ENCODE data around the gene UTP3.
A peak's percentile ranks its signal among the peaks of the same experiment; 100 is the strongest.
"Not testable (repeated sequence)": the region's sequence is repeated elsewhere in the genome, so short reads cannot be mapped to it uniquely, and the experiment has no call there.

The UTP3 gene

DNA sequence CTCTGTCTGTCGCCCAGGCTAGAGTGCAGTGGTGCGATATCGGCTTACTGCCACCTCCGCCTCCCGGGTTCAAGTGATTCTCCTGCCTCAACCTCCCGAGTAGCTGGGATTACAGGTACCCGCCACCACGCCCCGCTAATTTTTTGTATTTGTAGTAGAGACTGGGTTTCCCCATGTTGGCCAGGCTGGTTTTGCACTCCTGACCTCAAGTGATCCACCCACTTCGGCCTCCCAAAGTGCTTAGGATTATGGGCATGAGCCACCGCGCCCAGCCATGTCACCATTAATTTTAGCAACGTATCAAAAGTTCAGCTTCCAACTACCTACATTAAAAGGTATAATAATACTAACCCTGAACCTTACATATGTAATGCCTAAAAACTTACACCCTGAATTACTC, 940 bp upstream of the UTP3 start:
- no peak for DNase-seq

- DNase-seq = peak; percentile 29
These were observed 481 bp downstream of the UTP3 start for GRCh38 chr4:70688795-70689231.

- DNase-seq = no peak
These were observed 3.3 kb downstream of the UTP3 start for GRCh38 chr4:70691661-70692060.

DNA sequence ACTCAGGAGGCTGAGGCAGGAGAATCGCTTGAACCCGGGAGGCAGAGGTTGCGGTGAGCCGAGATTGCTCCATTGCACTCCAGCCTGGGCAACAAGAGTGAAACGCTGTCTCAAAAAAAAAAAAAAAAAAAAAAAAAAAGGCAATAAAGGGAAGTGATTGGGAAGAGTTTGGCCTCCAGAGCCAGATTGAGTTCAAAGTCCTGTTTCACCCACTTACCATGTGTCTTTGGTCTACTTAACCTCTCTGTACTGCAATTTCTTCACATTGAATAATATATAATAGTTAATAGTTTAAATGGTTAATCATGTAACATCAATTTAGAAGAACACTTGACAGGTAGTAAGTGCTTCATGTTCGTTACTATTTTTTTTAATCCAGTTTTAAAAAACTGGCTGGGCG, 6.3 kb downstream of the UTP3 start:
- DNase-seq = not testable (repeated sequence)

DNA sequence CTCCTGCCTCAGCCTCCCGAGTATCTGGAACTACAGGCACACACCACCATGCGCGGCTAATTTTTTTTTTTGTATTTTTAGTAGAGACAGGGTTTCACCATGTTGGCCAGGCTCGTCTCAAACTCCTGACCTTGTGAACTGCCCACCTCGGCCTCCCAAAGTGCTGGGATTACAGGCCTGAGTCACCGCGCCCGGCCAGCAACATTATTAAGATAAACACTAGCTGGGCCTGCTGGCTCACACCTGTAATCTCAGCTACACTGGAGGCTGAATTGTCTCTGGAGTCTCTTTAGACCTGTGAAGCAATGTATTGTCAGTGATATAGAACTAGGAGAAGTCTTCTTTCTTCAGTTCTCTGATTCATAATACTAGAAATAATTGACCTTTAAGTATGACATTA, 10.1 kb downstream of the UTP3 start:
- DNase-seq = not testable (repeated sequence)

- no peak for DNase-seq
These were observed 12.4 kb downstream of the UTP3 start for GRCh38 chr4:70700712-70701111.

GRCh38 chr4:70701271-70701670, 12.9 kb downstream of the UTP3 start:
- no peak for DNase-seq

DNA sequence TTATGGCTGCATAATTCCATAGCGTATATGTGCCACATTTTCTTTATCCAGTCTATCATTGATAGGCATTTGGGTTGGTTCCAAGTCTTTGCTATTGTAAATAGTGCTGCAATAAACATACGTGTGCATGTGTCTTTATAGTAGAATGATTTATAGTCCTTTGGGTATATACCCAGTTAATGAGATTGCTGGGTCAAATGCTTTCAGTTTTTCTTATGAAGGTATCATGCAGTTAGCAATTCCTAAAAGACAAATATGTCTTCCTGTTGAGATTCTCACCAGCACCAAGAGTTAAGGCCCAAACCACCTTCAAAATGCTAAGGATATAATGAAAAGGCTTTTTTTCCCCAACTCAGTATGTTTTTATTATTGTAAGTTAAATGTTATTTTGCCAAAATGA, 14.3 kb downstream of the UTP3 start:
- DNase-seq = not testable (repeated sequence)

DNA sequence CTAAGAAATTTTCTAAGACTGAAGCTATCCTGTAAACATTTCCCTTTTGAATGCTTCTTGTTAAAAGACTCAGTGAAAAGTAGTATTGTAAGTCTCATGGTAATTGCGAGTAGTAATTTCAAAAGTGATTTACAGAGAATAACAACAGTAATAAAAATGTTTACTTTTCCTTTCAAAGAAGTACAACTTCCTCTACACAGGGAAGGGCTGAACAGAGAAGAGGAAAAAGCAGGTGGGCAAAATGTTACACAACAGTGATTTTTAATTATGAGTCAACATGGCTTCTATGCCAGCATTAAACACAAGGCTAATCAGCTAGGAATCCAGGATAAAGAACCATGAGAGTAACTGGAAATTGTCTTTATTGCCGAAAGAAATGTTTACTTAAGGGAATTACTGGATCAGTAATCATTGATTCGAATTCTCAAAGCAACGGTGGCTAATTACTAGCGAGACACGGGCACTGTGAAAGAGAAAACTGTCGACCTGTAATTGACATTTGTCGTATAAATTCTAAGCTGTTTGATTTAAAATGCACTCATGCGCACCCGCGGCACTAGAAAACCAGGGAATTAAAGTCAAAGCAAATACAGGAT, 15.4 kb downstream of the UTP3 start:
- DNase-seq = no peak

DNA sequence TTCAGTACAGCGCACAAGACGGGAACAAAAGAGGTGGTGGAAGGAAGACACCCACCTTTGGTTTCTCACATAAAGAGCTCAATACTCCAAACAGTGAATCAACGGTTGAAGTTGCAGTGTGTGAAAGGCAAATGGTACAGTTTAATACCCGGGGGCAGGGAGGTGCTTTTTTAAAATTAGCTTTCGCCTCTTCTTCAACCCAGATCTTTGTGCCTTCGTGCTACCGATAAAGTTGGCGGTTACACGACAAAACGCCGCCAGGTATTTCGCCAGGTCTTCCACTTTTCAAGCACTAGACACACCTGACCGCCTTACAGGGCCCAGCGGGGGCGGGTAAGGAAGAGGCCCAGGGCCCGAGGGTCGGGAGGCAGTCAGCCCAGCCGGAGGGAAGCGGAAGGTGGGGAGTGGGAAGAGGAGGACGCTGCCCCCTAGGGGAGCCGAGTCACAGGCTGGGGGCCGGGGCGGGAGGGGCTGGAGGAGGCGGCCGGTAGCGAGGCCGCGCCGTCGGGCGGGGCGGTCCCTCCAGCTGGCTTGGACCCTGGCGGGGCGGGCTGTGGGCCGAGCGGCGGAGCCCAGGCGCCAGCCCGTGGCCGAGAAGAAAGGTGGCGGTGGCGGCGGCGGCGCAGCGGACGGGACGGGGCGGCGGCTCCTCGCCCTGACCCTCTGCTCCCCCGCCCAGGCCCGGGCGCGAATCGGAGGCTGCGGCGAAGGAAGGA, 16.0 kb downstream of the UTP3 start:
- peak; percentile 68 for DNase-seq

DNA sequence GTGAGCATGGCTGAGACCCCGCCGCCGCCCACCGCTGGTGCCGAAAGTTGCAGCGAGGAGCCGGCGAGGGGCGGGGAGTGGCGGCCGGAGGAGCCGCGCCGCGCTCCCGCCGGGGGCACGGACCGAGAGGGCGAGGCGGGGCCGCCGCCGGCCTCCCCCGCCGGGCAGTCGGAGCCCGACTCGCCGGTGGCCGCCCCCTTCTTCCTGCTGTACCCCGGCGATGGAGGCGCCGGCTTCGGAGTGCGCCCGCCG, 16.5 kb downstream of the UTP3 start:
- no peak for DNase-seq

- peak; percentile 80 for DNase-seq
These were observed 17.1 kb downstream of the UTP3 start for GRCh38 chr4:70705183-70706043.

DNA sequence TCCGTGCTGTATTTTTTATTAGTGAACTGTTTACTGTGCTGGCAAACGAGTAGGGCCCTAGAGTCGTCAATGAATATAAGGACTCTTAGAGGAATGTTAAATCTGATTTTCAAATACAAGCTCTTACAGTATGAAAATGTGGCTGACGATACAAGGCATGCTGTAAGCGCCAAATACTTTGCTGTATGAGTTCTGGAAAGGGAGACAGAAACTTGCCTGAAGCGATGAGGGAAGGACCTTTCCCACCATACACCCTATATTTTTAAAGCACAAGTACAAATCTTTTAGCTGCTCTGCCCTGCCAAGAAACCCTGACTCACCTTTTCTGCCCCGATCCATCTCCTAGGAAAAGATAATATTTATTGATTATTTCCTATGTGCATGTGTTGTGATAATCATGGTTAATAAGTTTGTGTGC, 17.7 kb downstream of the UTP3 start:
- DNase-seq = no peak

- DNase-seq = no peak
These were observed 18.2 kb downstream of the UTP3 start for GRCh38 chr4:70706516-70706915.

GRCh38 chr4:70709611-70710205, 21.4 kb downstream of the UTP3 start:
- no peak for DNase-seq

DNA sequence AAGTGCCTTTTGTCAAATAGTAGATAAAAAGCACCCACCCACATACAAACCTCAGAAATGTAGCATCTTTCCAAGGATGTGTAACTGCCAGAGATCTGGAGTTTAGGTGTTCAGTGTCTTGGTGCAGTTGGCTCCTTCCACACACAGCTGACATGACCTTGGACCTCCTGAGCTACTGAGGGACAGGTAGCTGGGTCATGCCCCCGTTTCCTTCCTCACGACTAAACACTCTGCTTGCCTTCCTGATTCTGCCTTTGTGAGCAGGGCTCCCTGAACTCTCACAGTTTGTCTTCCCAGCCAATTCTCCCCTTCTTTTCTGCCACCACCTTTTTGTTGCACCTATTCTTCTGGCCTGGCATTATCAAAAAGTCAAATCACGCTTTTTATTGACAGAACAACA, 23.3 kb downstream of the UTP3 start:
- DNase-seq = no peak

DNA sequence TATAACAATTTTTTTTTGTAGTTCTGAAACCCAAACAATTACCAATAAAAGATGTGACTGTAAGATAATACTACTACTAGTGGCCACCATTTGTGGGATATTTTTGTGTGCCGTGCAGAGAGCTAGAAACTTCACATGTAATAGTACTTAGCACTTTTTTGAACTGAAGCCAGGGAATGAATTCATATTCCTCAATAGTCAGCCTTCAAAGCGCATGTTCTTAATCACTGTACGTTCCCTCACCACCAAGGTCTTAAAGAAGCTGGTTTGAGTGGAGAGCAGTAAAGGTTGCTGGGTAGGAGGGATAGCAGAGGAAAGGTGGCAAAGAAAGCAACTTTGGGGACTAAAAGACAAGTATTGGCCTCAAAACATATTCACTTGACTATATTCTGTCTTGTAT, 23.8 kb downstream of the UTP3 start:
- DNase-seq = no peak

DNA sequence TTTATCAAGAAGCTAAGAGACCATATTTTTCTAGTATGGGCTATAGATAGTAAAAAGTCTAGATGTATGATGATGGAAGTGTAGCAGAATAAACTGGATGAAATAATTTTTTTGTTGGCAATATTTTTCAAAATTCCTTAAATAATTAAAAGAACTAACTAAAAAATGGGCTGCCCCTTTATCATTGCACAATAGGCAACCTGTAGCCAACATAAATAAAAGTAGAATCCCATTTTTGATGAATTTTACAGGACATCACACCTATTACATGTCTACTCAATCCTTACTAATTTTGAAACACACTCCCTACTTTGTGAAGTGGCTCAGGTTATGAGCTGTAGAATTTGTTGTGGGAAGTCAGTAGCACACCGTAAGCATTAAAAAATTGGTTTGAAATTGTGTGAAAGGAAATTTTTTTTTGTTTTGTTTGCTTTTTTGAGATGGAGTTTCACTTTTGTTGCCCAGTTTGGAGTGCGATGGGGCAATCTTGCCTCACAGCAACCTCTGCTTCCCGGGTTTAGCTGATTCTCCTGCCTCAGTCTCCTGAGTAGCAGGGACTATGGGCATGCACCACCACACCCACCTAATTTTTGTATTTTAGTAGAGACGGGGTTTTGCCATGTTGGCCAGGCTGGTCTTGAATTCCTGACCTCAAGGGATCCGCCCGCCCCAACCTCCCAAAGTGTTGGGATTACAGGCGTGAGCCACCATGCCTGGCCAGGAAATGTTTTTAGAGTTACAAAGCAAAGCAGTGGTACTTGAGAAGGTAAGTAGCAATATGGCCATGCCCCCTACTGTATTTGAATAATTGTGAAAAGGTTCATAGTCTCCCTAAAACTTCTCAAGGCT, 24.5 kb downstream of the UTP3 start:
- DNase-seq = no peak

GRCh38 chr4:70713453-70714078, 25.2 kb downstream of the UTP3 start:
- DNase-seq = no peak

DNA sequence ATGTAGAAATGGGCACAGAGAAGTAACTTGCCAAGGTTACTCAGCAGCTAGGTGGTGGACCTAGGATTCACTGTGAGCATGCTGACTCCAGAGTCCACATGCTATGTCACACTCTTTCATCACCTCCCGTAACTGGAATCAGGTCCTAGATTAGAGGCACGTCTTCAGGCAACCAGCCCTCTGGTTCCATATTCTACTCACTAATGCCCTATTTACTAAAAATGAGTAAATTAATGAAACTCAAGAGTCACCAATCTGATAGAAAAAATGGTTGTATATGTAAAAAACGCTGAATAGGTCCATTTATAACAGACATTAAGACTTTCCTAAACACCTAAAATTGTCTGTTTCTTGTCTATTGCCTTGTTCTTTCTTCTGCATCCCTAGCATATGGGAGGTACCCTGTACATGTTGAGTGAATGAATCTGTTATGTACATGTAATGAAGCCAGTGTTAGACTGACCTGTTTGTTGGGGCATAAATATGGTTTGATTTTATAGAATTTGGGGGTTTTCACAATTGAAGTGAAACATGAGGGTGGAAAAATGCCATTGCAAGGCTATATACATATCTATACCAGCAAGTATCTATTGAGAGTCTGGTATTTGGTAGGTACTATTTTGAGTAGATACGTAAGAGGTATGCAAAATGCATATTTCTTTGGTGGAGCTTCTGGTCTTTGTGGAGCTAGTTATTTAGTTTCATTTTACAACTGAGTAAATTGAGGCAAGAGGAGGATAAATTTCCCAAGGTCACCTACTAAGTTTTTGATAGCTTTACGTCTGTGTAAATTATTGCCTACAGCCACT, 26.0 kb downstream of the UTP3 start:
- DNase-seq = no peak

- no peak for DNase-seq
These were observed 26.8 kb downstream of the UTP3 start for GRCh38 chr4:70715097-70715496.
